GM11168 (cell line): ENCODE measurements around the gene CNTN6.

Experiments used
- in situ Hi-C: fragments of 300-500 bp; cut with MboI; formaldehyde crosslinking; loops from one replicate; pipeline ENCODE4 v1.12.0; 2022; ENCODE audit warnings: low sequenced_read_pairs; ENCODE audit not compliant: unreplicated experiment

The CNTN6 gene

DNA sequence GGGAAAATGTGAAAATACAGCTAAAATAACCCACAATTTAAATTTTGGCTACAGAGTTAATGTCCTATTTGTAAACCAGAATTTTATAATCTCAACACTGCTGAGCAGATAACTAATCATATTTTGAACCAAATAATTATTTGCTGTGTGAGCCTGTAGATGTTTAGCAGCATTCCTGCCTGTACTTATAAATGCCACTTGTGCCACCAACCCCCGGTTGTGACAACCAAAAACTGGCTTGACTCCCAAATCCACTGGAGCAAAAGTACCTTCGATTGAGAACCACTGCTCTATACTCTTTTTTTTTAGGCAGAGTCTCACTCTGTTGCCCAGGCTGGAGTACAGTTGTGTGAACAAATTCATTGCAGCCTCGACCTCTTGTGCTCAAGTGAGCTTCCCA is 78.5 kb downstream of the CNTN6 start:
- in situ Hi-C loops: no loop called here

DNA sequence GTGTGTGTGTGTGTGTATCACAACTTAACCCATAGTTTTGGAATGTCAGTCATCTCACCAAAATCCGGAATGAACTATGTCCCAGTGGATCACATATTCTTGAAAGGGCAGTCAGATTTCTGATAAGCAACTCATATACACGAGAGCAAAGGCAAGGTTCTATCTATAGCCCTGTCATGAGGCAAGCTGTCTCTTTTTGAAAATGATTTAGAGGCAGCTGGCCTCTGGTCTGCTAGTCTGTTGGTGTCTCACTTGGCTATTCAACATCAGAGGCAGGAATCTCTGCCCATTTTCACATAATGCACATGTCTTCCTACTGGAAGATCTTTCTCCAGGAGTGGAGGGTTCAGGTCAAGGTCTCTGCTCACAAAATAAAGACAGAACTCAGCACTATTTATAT is 79.8 kb downstream of the CNTN6 start:
- in situ Hi-C loops: no loop called here

DNA sequence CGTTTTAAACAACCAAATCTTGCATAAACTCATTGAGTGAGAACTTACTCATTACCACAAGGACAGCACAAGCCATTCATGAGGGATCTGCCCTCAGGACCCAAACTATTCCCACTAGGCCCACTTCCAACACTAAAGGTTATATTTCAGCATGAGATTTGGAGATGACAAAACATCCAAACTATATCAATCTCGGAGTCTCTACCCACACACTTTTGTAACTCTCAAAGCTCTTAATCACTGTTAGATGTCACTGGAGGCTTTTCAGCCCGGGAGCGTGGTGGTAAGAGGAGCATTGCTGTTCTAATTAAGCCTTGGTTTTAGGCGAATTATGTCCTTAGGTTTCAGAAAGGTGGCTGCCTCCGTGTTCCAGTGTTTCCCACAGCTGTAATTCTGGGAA is 86.3 kb downstream of the CNTN6 start:
- in situ Hi-C loops: no loop called here

DNA sequence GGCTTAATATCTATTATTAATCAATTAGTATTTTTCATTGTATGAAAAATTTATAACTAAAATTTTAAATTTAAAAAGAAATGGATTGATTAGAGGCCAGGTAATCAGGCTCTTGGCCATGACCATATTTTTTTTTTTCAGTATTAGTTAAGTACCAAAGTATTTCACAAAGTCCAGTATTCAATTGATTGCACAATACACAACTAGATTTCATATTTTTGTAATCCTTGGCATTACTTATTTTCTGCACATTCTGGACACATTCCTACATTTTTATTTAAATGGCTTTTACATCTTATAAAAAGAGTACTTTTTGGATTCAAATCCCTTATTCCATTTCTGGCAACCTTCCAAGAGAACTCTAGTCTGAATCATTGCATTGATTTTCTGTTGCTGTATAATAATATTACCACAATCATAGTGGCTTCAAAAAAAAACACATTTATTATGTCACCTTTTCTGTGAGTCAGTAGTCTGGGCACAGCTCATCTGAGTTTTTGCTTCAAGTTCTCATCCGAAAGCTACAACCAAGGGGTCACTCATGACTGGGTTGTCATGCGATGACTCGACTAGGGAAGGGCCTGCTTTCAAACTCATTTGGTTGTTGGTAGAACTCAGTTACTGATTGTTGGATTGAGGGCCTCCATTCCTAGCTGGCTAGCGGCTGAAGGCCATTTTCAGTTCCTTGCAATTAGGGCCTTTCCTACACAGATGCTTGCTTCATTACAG is 90.7 kb downstream of the CNTN6 start:
- in situ Hi-C loops: no loop called here

DNA sequence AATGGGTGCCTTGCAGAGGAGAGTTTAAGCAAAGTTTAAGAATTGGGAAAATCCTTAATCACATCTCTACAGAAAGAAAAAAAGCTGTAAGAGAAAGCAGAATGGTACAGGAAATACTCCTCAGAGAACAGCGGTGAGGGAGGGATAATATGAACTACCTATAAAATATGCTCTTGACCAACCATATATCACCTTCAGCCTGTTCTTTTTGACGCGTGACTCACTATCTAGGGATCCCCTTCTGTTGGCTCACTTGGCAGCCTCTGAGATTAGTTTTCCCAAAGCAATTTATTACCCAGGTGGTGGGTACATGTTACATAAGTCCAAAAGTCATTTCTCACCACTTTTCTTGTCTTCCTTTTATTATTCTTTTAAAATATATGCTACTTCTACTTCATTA is 97.7 kb downstream of the CNTN6 start:
- in situ Hi-C loops: no loop called here

DNA sequence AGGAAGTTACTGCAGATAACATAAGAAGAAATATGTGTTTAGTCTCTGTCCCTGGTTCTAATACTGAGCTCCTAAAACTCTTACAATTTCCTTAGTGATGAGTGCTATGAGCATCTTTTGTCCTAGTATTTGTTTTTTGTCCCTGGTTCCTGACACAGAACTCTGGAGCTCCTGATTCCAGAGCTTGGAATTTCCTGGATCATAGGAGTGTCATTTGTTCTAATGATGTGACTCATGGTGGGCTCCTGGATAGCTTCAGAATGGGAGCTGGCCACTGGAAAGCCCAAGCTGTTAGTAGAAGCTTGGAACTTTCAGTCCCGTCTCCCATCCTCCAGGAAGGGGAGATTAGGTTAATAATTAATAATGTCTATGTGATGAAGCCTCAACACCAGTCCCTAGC is 98.2 kb downstream of the CNTN6 start:
- in situ Hi-C loops: no loop called here

DNA sequence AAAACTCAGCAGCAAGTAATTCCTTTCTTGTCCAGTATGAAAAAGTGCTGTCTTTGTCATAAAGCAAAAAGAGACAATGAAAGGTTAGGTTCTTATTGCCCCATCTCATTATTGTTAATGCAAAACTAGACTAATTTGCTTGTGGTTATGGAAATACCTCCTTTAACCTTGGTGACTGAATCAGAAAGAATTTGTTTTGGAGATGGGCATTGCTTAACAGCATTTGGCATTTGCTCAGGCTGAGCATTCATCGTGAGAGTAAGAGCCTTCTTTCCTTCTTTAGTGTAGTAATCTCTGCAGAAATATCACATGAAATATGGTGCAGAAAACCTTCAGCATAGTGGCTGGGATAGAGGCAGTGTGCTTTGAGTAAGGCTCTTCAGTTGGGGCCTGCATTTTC is 103.1 kb downstream of the CNTN6 start:
- in situ Hi-C loops: no loop called here

DNA sequence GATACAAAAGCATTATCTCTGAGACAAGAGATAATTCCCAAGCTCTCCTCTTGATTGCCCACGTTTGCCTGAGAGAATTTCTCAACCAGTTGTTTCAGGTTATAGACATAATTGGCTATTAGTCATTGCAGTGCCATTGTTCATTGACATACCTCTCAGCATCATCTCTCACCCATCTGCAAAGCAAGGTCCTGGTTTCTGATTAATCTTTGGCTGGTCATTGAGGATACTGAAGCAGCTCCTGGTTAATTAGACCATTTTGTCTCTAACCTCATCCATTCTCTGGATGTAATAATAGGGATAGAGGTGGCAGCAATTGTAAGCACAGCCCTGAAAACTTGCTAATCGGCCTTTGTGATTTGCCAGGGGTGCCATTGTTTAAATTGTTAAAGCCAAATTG is 104.2 kb downstream of the CNTN6 start:
- in situ Hi-C loops: no loop called here

DNA sequence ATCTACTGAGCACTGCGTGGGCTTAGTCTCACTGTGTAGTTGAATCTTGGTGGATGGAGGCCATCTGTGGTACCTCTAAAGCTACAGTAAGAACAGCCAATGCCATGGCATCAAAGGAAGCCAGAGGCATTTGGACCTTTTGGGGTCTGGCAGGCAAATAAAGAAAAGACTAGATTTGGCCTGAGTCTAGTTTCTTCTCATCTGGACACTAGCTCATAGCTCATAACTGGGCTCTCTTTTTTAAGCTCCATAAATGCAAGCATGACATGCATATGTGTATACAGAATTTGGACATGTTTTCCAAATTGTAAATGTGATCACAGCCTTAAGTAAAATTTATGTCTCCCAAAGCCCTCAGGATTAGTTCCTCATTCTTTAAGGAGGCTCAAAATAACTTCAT is 107.5 kb downstream of the CNTN6 start:
- in situ Hi-C loops: no loop called here

DNA sequence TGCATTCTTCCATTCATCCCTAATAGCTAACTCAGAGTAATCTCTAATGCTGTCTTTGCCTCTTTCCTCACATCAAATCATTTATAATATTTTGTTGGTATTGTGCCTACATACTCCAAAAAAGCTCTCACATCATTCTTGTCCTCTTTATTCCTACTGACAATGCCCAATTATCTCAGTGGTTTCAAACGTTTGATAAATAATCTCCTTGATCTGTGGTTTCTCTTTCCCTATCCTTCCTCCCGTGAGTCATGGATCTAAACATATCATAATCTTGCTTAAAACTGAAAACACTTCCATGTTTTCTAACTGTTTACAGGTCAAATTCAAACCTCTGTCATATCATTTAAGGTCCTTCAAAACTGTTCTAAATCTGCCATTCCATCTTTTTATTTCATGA is 115.1 kb downstream of the CNTN6 start:
- in situ Hi-C loops: no loop called here

DNA sequence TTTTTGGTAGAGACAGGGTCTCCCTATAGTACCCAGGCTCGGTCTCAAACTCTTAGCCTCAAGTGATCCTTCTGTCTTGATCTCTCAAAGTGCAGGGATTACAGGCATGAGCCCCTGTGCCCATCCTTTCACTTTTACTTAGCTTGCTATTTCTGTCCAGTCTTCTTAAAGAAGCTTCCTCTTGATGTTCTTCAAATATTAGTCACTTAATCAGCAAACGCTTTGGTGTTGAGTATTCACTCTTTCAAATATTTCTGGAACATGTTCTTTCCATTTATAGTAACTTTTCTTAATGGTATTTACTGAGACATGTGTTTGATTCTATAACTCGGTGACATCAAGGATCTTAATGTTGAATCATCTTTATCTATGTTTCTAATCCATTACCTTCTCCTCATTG is 122.1 kb downstream of the CNTN6 start:
- in situ Hi-C loops: no loop called here

DNA sequence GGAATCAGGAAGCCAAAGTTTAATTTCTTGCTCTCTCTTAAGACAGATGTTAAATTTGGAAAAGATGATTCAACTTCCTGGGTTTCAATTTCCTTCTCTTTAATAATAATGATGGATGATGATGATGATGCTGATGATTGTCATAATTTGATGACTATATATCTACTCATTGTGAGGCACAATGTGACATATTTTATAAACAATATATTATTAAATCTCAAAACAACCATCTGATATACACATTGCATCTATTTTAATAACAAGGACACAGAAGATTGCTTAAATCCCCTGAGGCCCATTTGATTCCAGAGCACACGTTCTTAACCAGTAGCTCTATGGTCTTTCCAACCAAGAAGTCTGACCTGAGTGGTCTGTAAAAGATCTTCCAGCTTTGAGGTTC is 124.0 kb downstream of the CNTN6 start:
- in situ Hi-C loops: no loop called here

DNA sequence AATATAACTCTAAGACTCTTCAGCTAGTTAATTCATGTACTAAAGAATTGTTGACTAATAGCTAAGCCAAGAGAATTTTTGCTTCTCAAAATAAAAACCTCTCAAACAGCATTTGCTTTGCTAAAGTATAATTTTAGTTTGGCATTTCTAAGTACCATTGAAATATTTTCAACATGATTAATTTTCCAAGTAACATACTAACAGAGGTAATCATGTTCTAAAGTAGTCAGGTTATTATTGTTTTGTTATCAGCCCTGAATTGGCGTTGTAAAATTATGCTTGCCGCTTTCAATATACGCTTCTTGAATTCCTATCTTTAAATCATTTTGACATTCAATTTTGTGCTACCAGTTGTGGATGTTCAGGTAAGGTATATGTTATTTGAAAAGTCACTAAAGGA is 134.3 kb downstream of the CNTN6 start:
- in situ Hi-C loops: no loop called here

DNA sequence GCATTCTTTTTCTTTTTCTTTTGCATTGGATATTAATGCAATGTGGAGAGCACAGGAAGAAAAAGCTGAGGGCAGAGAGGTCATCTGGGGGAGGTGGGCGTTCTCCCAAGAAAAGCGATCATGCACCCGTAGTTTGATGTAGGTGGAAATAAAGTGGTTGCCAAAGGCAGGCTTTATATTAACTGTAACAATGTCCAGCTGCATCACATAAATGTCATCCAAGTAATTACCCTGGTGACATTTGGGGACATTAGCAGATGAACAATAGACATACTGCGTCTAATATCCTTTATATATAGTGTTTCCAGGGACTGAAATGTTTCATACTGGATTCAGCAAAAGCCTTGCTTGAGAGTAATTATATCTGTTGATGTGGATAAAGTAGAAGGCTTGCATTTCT is 135.5 kb downstream of the CNTN6 start:
- in situ Hi-C loops: no loop called here

DNA sequence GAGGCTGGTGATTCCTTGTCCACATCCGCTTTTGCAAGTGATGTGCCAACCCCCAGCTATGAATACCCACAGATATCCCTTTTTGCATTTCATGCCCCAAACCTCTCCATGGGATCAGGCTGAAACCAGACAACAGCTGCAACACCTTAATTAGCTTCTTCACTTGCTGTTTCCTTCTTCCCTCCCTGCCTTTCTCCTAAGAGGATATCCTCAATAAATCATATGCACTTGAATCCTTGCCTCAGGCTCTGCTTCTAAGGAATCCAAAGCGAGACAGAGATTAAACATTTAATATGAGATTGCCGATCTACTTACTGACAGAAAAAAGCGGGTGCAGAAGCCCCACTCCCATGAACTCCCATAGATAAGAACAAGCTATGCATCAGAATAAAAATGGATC is 138.1 kb downstream of the CNTN6 start:
- in situ Hi-C loops: no loop called here

DNA sequence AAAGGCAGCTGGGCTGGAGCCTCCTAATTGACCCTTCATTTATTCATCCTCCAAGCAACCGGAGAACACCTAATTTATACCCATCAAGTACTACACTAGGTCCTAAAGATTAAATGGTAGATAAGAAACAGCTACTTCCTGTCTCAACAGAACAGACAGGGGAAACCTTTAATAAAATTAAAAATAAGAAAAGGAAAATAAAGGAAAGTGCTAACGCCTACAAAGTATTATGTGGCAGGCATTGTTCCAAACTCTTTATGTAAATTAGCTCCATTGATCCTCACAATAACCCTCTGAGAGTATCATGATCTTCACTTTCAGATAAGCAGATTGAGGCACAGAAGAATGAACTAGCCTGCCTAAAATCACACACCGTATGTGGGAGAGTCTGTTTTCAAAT is 139.5 kb downstream of the CNTN6 start:
- in situ Hi-C loops: no loop called here

DNA sequence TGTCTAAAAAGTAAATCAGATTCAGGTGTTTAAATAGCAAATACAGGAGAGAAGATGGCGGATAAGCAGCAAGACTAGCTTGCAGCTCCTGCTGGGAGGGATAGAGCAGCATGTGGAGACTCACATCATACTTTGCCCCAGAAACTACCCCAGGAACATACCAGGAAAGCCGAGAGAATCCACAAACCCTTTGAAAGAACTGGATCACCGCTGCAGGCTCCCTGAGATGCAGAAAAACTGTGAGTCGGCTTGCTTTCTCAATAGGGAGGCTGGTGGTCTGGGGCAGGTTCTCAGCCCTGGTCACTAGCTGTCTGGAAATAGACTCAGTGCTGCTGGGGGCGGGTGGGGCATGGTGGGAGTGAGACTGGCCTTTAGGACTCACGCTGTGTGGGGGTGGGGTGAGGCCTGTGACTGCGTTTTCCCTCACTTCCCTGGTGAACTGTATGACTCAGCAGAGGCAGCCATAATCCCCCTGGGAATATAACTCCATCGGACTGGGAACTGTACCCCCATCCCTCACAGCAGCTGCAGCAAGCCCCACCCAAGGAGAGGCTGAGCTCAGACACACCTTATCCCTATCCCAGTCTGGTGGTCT is 142.8 kb downstream of the CNTN6 start:
- in situ Hi-C loops: no loop called here

DNA sequence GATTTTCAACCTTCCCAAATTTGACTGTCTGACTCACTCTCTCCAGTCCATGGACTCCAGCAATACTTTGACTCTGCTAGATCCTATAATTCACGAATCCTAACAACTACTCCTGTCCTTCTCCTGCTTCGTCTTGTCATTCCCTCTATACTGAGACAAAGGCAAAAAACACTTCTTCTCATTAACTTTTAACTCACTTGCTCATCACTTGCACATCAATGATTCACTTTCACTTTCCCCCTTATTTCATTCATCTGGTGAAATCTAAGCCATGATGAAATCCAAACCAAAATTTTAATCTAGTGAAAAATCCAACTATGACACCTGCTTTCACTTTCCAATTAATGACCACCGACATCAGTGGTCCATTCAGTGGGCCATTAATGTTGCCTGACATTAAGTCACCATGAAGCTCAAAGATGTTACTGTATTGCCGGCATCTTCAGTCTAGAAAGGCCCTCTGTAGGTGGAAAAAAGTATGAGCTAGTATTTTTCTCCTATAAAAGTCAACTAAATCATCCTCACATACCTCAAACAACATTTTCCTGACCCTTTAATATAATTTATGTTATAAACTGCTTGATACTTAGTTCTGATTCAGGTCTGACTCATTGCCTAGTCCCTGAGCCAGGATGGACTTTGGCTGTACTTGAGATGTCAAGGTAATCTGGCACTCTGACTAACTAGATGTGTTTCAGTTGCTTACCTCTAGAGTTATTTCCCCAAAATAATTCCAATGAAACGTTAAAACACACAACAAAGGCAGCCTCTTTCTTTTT is 158.6 kb downstream of the CNTN6 start:
- in situ Hi-C loops: no loop called here

DNA sequence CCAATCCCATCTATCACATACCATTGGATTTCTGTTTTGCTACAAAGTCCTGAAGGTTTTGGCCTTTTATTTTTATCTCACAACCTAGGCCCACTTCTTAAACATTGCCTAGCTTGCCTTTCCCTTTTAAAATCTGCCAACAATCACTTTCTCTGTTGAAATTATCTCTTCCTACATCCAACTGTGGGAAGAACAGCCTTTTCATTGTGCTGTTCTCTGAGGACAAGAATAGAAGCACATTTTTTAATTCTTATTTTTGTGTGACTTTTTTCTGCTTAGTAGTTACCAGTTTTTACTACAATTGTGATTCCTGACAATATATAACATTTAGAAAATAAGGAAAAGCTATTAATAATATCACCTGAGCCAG is 159.2 kb downstream of the CNTN6 start:
- in situ Hi-C loops: no loop called here

DNA sequence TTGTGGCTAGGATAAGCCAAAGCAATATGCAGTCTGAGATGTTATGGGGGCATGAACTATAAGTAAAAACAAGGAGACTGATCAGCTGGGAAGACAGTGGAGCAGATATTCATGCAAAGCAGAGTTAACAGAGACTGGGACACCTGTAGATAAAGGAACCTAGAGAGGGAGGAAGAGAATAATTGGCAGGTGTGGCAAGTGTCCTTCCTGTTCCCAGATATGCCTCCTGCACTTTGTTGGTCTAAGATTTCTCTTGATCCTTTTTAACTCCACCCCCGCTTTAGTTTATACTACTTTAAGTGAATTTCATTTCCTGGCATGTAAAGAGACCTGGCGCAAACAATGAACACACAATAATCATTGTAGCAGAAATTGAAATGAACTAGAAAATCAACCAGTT is 169.4 kb downstream of the CNTN6 start:
- in situ Hi-C loops: no loop called here

DNA sequence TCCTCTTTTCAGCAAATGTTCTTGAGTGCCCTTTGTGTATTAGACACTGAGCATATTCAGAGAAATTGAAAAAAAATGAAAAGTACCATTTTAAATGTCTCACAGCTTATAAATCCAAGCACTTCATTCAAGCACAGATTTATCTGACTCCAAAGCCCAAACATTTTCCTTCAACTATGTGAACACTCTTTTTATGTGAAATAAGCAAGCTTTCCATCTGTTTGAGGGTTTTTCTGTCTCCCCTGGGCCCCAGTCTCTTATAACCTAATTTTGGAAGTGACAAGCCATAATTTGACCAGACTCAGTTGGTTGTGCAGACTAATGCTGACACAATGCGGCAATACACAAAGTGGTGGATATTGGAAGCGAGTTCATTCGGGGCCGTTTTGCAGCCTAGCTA is 170.3 kb downstream of the CNTN6 start:
- in situ Hi-C loops: no loop called here

DNA sequence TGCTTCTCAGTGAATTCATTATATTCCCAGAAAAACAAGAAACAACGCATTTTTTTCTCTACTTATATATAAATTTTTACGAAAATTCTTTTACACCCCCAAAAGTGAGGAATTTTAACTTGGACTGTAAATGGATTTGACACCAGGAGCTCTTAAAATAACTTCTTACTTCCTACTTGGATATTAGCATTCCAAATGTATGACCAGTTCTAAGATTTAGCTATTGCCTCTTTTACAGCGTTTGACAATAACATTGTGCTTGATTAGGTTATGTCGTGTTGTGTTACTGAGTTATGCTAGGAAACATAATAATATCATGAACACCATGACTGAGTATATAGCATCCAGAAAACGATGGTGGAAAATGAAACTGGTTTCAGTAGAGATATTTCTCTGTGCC is 177.0 kb downstream of the CNTN6 start:
- in situ Hi-C loops: no loop called here
